Measurements from ENCODE around the gene CELF6. TPM values are rescaled to one million over a fixed set of nuclear protein-coding genes. Genes with fewer than 3 reads are reported as not detected.

The CELF6 gene
- total and polyA plus RNA-seq, 2 experiments from 2014 or later, result 0.76 to 1.3 TPM

DNA sequence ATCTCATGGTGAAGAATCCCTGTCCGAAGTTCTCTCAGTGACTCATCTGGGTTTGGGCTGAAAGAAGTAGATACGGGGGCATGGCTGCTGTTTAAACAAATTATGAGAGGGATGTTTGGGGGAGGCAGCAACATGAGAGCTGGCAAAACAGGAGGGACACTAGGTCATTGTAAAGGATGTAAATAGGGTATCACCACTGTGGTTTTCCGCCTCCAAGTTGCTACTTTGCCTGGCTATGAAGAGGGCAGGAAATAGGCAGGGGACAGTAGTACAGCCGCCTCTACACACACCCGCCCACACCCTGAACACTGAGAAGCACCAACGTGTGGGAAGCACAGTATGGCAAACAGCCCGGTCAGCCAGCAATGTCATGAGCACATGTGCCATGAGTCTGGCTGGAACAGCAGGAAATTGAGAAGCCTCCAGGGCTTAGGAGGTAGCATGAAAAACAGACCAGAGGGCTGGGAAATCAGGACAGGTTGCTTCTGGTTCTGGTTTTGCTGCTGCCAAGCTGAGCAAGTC lies 38.8 kb upstream of the CELF6 start:
- DNase-seq (ENCODE audit: low read depth in 1 of 2, low spot score in 1 of 2), result peak in 1 of 2 donors; percentile 83
- TF ChIP-seq, protein P1, sequence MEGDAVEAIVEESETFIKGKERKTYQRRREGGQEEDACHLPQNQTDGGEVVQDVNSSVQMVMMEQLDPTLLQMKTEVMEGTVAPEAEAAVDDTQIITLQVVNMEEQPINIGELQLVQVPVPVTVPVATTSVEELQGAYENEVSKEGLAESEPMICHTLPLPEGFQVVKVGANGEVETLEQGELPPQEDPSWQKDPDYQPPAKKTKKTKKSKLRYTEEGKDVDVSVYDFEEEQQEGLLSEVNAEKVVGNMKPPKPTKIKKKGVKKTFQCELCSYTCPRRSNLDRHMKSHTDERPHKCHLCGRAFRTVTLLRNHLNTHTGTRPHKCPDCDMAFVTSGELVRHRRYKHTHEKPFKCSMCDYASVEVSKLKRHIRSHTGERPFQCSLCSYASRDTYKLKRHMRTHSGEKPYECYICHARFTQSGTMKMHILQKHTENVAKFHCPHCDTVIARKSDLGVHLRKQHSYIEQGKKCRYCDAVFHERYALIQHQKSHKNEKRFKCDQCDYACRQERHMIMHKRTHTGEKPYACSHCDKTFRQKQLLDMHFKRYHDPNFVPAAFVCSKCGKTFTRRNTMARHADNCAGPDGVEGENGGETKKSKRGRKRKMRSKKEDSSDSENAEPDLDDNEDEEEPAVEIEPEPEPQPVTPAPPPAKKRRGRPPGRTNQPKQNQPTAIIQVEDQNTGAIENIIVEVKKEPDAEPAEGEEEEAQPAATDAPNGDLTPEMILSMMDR (IDR thresholded peaks at IDR 0.05; ENCODE audit: low read depth, low read length), result no peak
- no peaks in the 10 kb centered on the region for H3K4me1 ChIP-seq (ENCODE audit: low read depth)
- no peaks in the 10 kb centered on the region for H3K27me3 ChIP-seq
- no peak overlapping the region for H3K27ac ChIP-seq
- H3K9me3 ChIP-seq (ENCODE audit: low read depth), result no peaks in the 10 kb centered on the region
- peaks cover 5% of the 10 kb centered on the region for H3K36me3 ChIP-seq
- H3K4me3 ChIP-seq, result no peak overlapping the region

DNA sequence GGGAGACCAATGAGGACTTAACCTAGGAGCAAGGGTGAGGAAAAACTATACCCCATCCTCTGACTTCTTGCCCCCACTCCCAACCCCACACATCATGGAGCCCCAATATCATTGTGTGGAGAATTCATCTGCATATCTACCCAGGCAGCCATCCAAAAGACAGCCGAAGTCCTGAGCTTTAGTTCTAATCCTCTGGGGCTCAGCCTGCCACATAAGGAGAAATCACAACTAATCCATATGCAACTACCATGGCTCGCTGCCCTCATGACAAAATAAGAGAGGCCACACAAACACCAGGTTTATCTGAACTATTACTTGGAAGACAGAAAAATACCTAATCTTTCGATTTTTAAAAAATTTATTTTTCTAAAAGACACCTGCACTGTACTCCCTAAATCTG lies 38.2 kb upstream of the CELF6 start:
- no peak for DNase-seq (ENCODE audit: low read depth in 1 of 2, low spot score in 1 of 2)
- H3K4me1 ChIP-seq (ENCODE audit: low read depth), result no peaks in the 10 kb centered on the region
- H3K9me3 ChIP-seq (ENCODE audit: low read depth), result no peaks in the 10 kb centered on the region
- peaks cover 5% of the 10 kb centered on the region for H3K36me3 ChIP-seq
- no peaks in the 10 kb centered on the region for H3K27me3 ChIP-seq
- no peak overlapping the region for H3K4me3 ChIP-seq
- no peak overlapping the region for H3K27ac ChIP-seq
- TF ChIP-seq, protein P1 (IDR thresholded peaks at IDR 0.05; ENCODE audit: low read depth, low read length), result no peak

DNA sequence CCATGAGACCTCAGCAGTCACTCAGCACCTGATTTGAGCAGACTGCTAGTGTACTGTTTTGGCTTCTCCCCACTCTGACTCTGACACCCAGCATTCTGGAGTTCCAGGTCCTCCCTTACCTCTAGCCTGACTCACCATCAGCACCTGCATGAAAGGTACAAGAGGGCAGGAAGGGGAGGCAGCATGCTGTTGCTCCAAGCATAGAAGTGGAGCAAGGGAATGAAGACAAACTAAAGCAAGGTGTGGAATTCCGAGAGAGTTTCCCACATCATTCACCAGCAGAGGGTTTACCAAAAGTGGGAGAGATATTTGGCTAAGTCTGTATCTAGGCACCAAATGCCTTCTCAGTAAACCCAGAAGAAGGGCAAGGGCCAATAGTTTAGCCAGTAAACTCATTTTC lies 34.5 kb upstream of the CELF6 start:
- H3K4me1 ChIP-seq (ENCODE audit: low read depth), result no peaks in the 10 kb centered on the region
- H3K9me3 ChIP-seq (ENCODE audit: low read depth), result no peaks in the 10 kb centered on the region
- no peaks in the 10 kb centered on the region for H3K27me3 ChIP-seq
- TF ChIP-seq, protein P1 (IDR thresholded peaks at IDR 0.05; ENCODE audit: low read depth, low read length), result no peak
- peaks cover 17% of the 10 kb centered on the region for H3K36me3 ChIP-seq
- DNase-seq (ENCODE audit: low read depth in 1 of 2, low spot score in 1 of 2), result no peak
- no peak overlapping the region for H3K27ac ChIP-seq
- H3K4me3 ChIP-seq, result no peak overlapping the region

DNA sequence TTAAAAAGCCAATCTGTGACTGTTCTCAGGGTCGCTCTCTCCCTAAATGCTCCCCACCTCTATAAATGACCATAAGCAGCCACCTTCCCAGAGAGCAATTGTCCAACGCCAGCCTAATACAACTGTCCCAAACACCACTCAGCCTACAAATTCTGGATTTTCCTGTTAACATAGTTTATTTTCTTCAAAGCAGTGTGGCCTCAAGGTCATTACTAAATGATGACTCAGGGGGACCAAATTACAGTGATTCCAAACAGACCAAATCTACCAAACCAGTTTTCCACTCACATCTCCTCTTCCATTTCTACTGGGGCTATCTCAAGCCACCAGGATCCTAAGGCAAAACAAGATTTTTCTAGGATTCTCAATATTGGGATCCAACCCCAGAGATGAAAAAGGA lies 33.3 kb upstream of the CELF6 start:
- Histone ChIP-seq H3K36me3 (peaks cover 26% of the 10 kb centered on the region), H3K27me3 (no peaks in the 10 kb centered on the region), H3K4me1 (ENCODE audit: low read depth) (no peaks in the 10 kb centered on the region), H3K4me3 (no peak overlapping the region), H3K9me3 (ENCODE audit: low read depth) (no peaks in the 10 kb centered on the region), H3K27ac (no peak overlapping the region)
- DNase-seq (ENCODE audit: low read depth in 1 of 2, low spot score in 1 of 2), result no peak
- TF ChIP-seq, protein P1 (IDR thresholded peaks at IDR 0.05; ENCODE audit: low read depth, low read length), result no peak

DNA sequence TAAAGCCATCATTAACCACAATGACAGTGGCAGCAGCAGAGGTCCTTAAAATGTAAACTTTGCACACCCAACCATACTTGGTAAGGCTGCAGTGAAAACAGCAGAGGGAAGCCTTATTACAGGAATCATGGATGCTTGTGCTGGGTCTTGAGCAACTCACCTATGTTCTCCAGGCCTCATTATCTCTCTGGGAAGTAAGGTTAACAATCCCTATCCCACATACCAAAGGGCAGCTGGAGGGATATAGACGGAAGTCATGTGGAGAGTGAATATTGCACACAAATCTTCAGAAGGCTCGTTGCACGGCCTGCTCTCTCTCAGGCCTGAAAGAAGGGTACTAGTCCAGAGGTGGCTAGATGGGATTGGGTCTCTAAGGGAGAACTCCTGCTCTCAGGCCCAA lies 25.8 kb upstream of the CELF6 start:
- Histone ChIP-seq H3K27ac (no peak overlapping the region), H3K4me3 (no peak overlapping the region), H3K27me3 (no peaks in the 10 kb centered on the region), H3K36me3 (peaks cover 43% of the 10 kb centered on the region), H3K4me1 (ENCODE audit: low read depth) (no peaks in the 10 kb centered on the region), H3K9me3 (ENCODE audit: low read depth) (no peaks in the 10 kb centered on the region)
- TF ChIP-seq, protein P1 (IDR thresholded peaks at IDR 0.05; ENCODE audit: low read depth, low read length), result no peak
- no peak for DNase-seq (ENCODE audit: low read depth in 1 of 2, low spot score in 1 of 2)

DNA sequence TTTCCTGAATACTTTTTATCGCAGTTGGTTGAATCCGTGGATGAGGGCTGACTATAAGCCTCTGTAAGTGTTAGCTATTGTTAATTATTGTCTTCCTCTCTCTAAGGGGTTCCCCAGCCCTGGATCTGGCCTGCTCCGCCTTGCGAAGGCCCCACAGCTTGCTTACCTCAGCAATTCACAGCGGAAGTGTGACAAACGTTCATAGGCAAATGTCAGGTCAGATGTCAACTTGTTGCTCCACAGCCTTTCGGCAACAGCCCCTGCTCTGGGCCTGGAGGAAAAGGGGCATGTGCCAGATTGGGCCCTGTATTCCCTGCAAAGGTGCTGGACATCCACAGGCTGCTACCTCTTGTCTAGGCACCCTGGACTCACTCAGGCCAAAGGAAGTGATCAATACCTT lies 25.3 kb upstream of the CELF6 start:
- TF ChIP-seq, protein P1 (IDR thresholded peaks at IDR 0.05; ENCODE audit: low read depth, low read length), result no peak
- Histone ChIP-seq H3K27ac (no peak overlapping the region), H3K9me3 (ENCODE audit: low read depth) (no peaks in the 10 kb centered on the region), H3K4me3 (no peak overlapping the region), H3K36me3 (peaks cover 40% of the 10 kb centered on the region), H3K4me1 (ENCODE audit: low read depth) (no peaks in the 10 kb centered on the region), H3K27me3 (no peaks in the 10 kb centered on the region)
- no peak for DNase-seq (ENCODE audit: low read depth in 1 of 2, low spot score in 1 of 2)
